ENCODE results near the gene TSPY1.
"Not testable (repeated sequence)": the region's sequence is repeated elsewhere in the genome, so short reads cannot be mapped to it uniquely, and the experiment has no call there.

The TSPY1 gene

GRCh38 chrY:9466655-9467054 is at the start of gene TSPY1:
TSPY1 (plus strand) TSS chrY:9466955; CDS start chrY:9467001, 46 bp downstream.
- DNase-seq: not testable (repeated sequence)

- not testable (repeated sequence) for DNase-seq
Observed at GRCh38 chrY:9486967-9487366, 20.2 kb downstream of the TSPY1 start, which contains the start of gene TSPY9. TSPY9 (plus strand) TSS chrY:9487267; CDS start chrY:9487313, 46 bp downstream.

- DNase-seq: not testable (repeated sequence)
Observed at GRCh38 chrY:9504396-9504795, 37.6 kb downstream of the TSPY1 start.

GRCh38 chrY:9516287-9516686 is 49.5 kb downstream of the TSPY1 start:
- not testable (repeated sequence) for DNase-seq
